Mucosa of descending colon (tissue), 3 donors: ENCODE data around the gene CFH. TPM values are rescaled to one million over a fixed set of nuclear protein-coding genes. Genes with fewer than 3 reads are reported as not detected.

Source experiments
- ATAC-seq: fragments of 200-7000 bp; cut with Tn5 transposase; one replicate; pipeline ENCODE4 v1.9.1; 2020; ENCODE audit warnings: mild to moderate bottlenecking, moderate library complexity
- DNase-seq, 3 donors: peaks; one replicate each; pipeline ENCODE4 v3.0.0-alpha.2; 2020
- H3K36me3 ChIP-seq: fragments of 200-600 bp; one replicate; pipeline ENCODE4 v1.8.0; 2021; ENCODE audit warnings: low read depth, mild to moderate bottlenecking
- H3K4me1 ChIP-seq: fragments of 200-600 bp; one replicate; pipeline ENCODE4 v1.8.0; 2021; ENCODE audit warnings: low read depth, mild to moderate bottlenecking
- H3K4me3 ChIP-seq: fragments of 200-600 bp; one replicate; pipeline ENCODE4 v1.8.0; 2021; ENCODE audit warnings: mild to moderate bottlenecking
- H3K9me3 ChIP-seq: fragments of 200-600 bp; one replicate; pipeline ENCODE4 v1.8.0; 2021; ENCODE audit warnings: mild to moderate bottlenecking
- CTCF ChIP-seq: fragments of 200-600 bp; IDR thresholded peaks from one replicate; pipeline ENCODE4 v1.8.0; 2022; ENCODE audit warnings: antibody characterized with exemption, mild to moderate bottlenecking
- intact Hi-C, 2 donors: fragments of 100-400 bp; cut with DNase I in 1 of 2; cut with micrococcal nuclease in 1 of 2; formaldehyde crosslinking; loops; one replicate each; pipeline versions ENCODE4 v1.11.0 to v1.11.1; 2022; cut with DNase I, micrococcal nuclease
- total RNA-seq, 3 donors: library from RNA; stranded (reverse); fragmentation: NEBNext Ultra II Directional in 2 of 3; extraction: Animal tissue kit (Norgen Biotek cat#: 25700) in 2 of 3; gene quantifications; one replicate each; pipeline versions ENCODE4 v1.2.1 to v1.2.4, GENCODE V29; 2021 to 2023
- donor health status: DM: no; HTN: no; CAD: no; lungs with moderate emphysema.
- donor health status: DM: no; HTN: no; CAD: no.
- donor health status: DM: no; HTN: yes; CAD: no.

CFH gene
- total RNA-seq, 3 donors from 2014 or later, result 12.7 to 37.0 (median 24.5) TPM

- Histone ChIP-seq H3K4me3 (no peak overlapping the region), H3K36me3 (no peaks in the 10 kb centered on the region), H3K9me3 (peaks cover 4% of the 10 kb centered on the region), H3K4me1 (no peaks in the 10 kb centered on the region)
- ATAC-seq, result no peak
- intact Hi-C loops, result no loop called here
- no peak for TF ChIP-seq CTCF
- DNase-seq, result no peak
Observed at GRCh38 chr1:196669051-196669450, 17.2 kb downstream of the CFH start.

GRCh38 chr1:196669693-196670092 lies 17.9 kb downstream of the CFH start:
- peaks cover 4% of the 10 kb centered on the region for H3K9me3 ChIP-seq
- TF ChIP-seq CTCF, result no peak
- no peak overlapping the region for H3K4me3 ChIP-seq
- no peaks in the 10 kb centered on the region for H3K36me3 ChIP-seq
- ATAC-seq (no peak), DNase-seq (no peak)
- H3K4me1 ChIP-seq, result no peaks in the 10 kb centered on the region
- intact Hi-C loops, result no loop called here

GRCh38 chr1:196674908-196675307 lies 23.1 kb downstream of the CFH start:
- Histone ChIP-seq H3K4me3 (no peak overlapping the region), H3K36me3 (no peaks in the 10 kb centered on the region), H3K9me3 (no peaks in the 10 kb centered on the region), H3K4me1 (no peaks in the 10 kb centered on the region)
- intact Hi-C loops, result no loop called here
- no peak for TF ChIP-seq CTCF
- ATAC-seq (no peak), DNase-seq (no peak)

GRCh38 chr1:196677781-196678509 lies 26.1 kb downstream of the CFH start:
- Histone ChIP-seq H3K4me3 (no peak overlapping the region), H3K36me3 (no peaks in the 10 kb centered on the region), H3K4me1 (no peaks in the 10 kb centered on the region), H3K9me3 (no peaks in the 10 kb centered on the region)
- ATAC-seq, result no peak
- DNase-seq, result no peak
- intact Hi-C loops, result no loop called here
- no peak for TF ChIP-seq CTCF

GRCh38 chr1:196678510-196678884 lies 26.7 kb downstream of the CFH start:
- Histone ChIP-seq H3K9me3 (no peaks in the 10 kb centered on the region), H3K4me3 (no peak overlapping the region), H3K36me3 (no peaks in the 10 kb centered on the region), H3K4me1 (no peaks in the 10 kb centered on the region)
- no peak for DNase-seq
- TF ChIP-seq CTCF, result no peak
- no peak for ATAC-seq
- intact Hi-C loops, result no loop called here

GRCh38 chr1:196680107-196680506 lies 28.3 kb downstream of the CFH start:
- no peak for TF ChIP-seq CTCF
- intact Hi-C loops, result no loop called here
- ATAC-seq (no peak), DNase-seq (no peak)
- Histone ChIP-seq H3K4me3 (no peak overlapping the region), H3K36me3 (no peaks in the 10 kb centered on the region), H3K9me3 (no peaks in the 10 kb centered on the region), H3K4me1 (no peaks in the 10 kb centered on the region)
